ENCODE measurements around the gene HSPG2. TPM values are rescaled to one million over a fixed set of nuclear protein-coding genes. Genes with fewer than 3 reads are reported as not detected.

Gene HSPG2
- total and polyA plus RNA-seq, 9 of the 15 experiments (the other 6 are each of a cell fraction or from before 2014, with no cell fraction given) = 0.14 to 160 (median 15.7) TPM

DNA sequence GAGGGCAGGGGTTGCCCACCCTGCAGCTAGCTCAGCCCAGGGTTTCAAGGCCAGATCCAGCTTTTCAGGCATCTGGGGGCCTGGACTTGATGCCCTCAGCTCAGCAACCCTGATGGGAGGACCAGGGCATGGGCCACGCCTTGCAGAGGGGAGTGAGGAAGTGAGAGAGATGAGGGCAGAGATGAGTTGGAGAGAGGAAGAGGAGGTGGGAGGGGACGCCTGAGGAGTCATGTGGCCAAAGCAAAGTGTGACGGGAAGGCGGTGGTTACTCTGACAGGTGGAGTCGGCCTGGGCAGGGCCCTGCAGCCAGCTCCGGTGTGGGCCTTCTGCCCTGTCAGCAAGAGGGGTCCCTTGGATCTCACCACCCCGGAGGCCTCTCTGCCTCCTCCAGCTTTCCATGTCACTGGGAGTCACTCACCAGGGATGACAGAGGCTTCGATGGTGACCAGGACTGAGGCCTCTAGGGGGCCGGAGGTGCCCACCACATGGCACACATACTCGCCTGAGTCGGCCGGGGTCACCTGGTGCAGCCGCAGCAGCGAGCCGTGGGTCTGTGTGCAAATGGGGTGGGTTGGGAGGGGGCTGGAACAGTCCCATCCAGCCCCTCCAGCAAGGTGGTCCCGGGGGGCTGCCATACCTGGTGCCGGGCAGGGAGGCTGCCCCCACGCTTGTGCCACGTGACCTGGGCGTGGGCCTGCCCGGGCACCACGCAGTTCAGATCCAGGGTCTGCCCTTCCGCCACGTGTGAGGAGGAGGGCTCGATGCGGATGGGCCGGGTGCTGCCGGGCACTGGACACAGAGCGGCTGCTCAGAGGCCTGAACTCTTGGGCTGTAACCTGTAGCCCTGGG lies 84.6 kb downstream of the HSPG2 start:
- no peak overlapping the region for H2AFZ ChIP-seq (ENCODE audit: low read depth, low read length)
- in situ Hi-C loops (cut with MboI) = no loop called here
- no peak for FAIRE-seq
- TF ChIP-seq POLR2G (IDR thresholded peaks at IDR 0.05; ENCODE audit: low read depth, low read length) (peak; percentile 51), HDAC8 (tag; IDR thresholded peaks at IDR 0.05) (no peak), HIVEP1 (CRISPR knock-in tag; IDR thresholded peaks at IDR 0.05) (no peak), RBFOX2 (IDR thresholded peaks at IDR 0.05; ENCODE audit: low read depth, low read length) (no peak; the same call in 1 of the 2 replicates), SRSF9 (IDR thresholded peaks at IDR 0.05; ENCODE audit: borderline replicate concordance, low read depth, low read length) (no peak), KLF13 (tag; IDR thresholded peaks at IDR 0.05; ENCODE audit: borderline replicate concordance, low read depth) (no peak), RBM22 (IDR thresholded peaks at IDR 0.05; ENCODE audit: low read depth, low read length, poor library complexity, severe bottlenecking) (peak; percentile 52), SIRT6 (IDR thresholded peaks at IDR 0.05; ENCODE audit: low read depth, low read length) (no peak), EP400 (IDR thresholded peaks at IDR 0.05) (no peak)
- TF ChIP-seq, protein P1, sequence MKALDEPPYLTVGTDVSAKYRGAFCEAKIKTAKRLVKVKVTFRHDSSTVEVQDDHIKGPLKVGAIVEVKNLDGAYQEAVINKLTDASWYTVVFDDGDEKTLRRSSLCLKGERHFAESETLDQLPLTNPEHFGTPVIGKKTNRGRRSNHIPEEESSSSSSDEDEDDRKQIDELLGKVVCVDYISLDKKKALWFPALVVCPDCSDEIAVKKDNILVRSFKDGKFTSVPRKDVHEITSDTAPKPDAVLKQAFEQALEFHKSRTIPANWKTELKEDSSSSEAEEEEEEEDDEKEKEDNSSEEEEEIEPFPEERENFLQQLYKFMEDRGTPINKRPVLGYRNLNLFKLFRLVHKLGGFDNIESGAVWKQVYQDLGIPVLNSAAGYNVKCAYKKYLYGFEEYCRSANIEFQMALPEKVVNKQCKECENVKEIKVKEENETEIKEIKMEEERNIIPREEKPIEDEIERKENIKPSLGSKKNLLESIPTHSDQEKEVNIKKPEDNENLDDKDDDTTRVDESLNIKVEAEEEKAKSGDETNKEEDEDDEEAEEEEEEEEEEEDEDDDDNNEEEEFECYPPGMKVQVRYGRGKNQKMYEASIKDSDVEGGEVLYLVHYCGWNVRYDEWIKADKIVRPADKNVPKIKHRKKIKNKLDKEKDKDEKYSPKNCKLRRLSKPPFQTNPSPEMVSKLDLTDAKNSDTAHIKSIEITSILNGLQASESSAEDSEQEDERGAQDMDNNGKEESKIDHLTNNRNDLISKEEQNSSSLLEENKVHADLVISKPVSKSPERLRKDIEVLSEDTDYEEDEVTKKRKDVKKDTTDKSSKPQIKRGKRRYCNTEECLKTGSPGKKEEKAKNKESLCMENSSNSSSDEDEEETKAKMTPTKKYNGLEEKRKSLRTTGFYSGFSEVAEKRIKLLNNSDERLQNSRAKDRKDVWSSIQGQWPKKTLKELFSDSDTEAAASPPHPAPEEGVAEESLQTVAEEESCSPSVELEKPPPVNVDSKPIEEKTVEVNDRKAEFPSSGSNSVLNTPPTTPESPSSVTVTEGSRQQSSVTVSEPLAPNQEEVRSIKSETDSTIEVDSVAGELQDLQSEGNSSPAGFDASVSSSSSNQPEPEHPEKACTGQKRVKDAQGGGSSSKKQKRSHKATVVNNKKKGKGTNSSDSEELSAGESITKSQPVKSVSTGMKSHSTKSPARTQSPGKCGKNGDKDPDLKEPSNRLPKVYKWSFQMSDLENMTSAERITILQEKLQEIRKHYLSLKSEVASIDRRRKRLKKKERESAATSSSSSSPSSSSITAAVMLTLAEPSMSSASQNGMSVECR (CRISPR knock-in tag; IDR thresholded peaks at IDR 0.05) = no peak
- TF ChIP-seq, protein P2, sequence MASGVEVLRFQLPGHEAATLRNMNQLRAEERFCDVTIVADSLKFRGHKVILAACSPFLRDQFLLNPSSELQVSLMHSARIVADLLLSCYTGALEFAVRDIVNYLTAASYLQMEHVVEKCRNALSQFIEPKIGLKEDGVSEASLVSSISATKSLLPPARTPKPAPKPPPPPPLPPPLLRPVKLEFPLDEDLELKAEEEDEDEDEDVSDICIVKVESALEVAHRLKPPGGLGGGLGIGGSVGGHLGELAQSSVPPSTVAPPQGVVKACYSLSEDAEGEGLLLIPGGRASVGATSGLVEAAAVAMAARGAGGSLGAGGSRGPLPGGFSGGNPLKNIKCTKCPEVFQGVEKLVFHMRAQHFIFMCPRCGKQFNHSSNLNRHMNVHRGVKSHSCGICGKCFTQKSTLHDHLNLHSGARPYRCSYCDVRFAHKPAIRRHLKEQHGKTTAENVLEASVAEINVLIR (CRISPR knock-in tag; IDR thresholded peaks at IDR 0.05) = no peak
- TF ChIP-seq, protein P3, sequence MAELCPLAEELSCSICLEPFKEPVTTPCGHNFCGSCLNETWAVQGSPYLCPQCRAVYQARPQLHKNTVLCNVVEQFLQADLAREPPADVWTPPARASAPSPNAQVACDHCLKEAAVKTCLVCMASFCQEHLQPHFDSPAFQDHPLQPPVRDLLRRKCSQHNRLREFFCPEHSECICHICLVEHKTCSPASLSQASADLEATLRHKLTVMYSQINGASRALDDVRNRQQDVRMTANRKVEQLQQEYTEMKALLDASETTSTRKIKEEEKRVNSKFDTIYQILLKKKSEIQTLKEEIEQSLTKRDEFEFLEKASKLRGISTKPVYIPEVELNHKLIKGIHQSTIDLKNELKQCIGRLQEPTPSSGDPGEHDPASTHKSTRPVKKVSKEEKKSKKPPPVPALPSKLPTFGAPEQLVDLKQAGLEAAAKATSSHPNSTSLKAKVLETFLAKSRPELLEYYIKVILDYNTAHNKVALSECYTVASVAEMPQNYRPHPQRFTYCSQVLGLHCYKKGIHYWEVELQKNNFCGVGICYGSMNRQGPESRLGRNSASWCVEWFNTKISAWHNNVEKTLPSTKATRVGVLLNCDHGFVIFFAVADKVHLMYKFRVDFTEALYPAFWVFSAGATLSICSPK (IDR thresholded peaks at IDR 0.05; ENCODE audit: borderline replicate concordance) = no peak

More for the DNA sequence above, 84.6 kb downstream of the HSPG2 start:
- Histone ChIP-seq H3K9ac (ENCODE audit: insufficient read depth in 1 of 2, low read depth in 2 of 2, low read length in 2 of 2) (peak overlapping the region in 1 of 2 experiments; percentile 78; a peak in 2 of 4 replicates), H3K27me3 (ENCODE audit: control insufficient read depth in 2 of 2, insufficient read depth in 2 of 2, low read length in 2 of 2) (no peaks in the 10 kb centered on the region), H4K20me1 (replicated peaks; ENCODE audit: control insufficient read depth, insufficient read depth, low read length) (no peaks in the 10 kb centered on the region), H3K36me3 (ENCODE audit: control insufficient read depth, insufficient read depth, low read length) (peaks cover 92% of the 10 kb centered on the region; the same call in 2 of the 3 replicates), H3K27ac (ENCODE audit: extremely low read depth, low read depth, low read length) (no peak overlapping the region), H3K9me3 (replicated peaks; ENCODE audit: control insufficient read depth, insufficient read depth, low read depth, low read length) (no peaks in the 10 kb centered on the region), H3K79me2 (ENCODE audit: control insufficient read depth, insufficient read depth, low read length) (no peaks in the 10 kb centered on the region), H3K4me3 (no peak overlapping the region), H3K9me1 (ENCODE audit: control insufficient read depth, insufficient read depth, low read length) (peaks cover 11% of the 10 kb centered on the region), H3K4me2 (ENCODE audit: insufficient read depth, low read length) (no peak overlapping the region), H3K4me1 (replicated peaks in 1 of 2; ENCODE audit: control insufficient read depth in 2 of 2, insufficient read depth in 2 of 2, low read length in 2 of 2) (peaks cover 3 to 43% of the 10 kb centered on the region in 2 experiments; a peak in 3 of 5 replicates)
- BruUV-seq (replicated peaks) = no TSS peak
- intact Hi-C loops (cut with micrococcal nuclease) = no loop called here
- WGBS (ENCODE audit: insufficient coverage, low coverage, missing lambda C conversion rate) = 92% methylated on average over 21 of the region's 29 CpGs
- ChIA-PET POLR2A (interaction anchor here (0.5 kb wide), 1 partner anchor 12 kb away, joined by 3 read pairs; no protein-coding TSS in a partner anchor), CTCF (ENCODE audit: low intra/inter-chr PET ratio) (no interaction called here)
- ATAC-seq (no peak), DNase-seq (ENCODE audit: extremely low read depth in 1 of 4, low spot score in 3 of 4) (no peak)
